H7 (cell line): ENCODE measurements around the gene DYNLRB1. TPM values are rescaled to one million over a fixed set of nuclear protein-coding genes. Genes with fewer than 3 reads are reported as not detected.

Experiments
- DNase-seq: peaks from one replicate; pipeline ENCODE4 v3.0.0; 2012
- H3K27me3 ChIP-seq: 2 replicates; pipeline ENCODE4 v1.6.0; 2011; ENCODE audit warnings: mild to moderate bottlenecking, low read length; ENCODE audit not compliant: control insufficient read depth, insufficient read depth
- H3K36me3 ChIP-seq: replicated peaks from 2 replicates; pipeline ENCODE4 v1.5.1; 2011; ENCODE audit warnings: low read length; ENCODE audit not compliant: control insufficient read depth, insufficient read depth
- H3K4me3 ChIP-seq: 2 replicates; pipeline ENCODE4 v1.5.1; 2011; ENCODE audit warnings: low read depth, mild to moderate bottlenecking, control low read depth, low read length, moderate library complexity; ENCODE audit not compliant: insufficient read depth
- total RNA-seq: library from RNA; depleted of rRNA; stranded (reverse); fragments of >200 nt; shearing (Covaris generic); gene quantifications from 2 replicates; pipeline ENCODE4 v1.2.3, GENCODE V29; 2014

DYNLRB1 gene
- total RNA-seq, 1 experiment from 2014 or later = 193 TPM

DNA sequence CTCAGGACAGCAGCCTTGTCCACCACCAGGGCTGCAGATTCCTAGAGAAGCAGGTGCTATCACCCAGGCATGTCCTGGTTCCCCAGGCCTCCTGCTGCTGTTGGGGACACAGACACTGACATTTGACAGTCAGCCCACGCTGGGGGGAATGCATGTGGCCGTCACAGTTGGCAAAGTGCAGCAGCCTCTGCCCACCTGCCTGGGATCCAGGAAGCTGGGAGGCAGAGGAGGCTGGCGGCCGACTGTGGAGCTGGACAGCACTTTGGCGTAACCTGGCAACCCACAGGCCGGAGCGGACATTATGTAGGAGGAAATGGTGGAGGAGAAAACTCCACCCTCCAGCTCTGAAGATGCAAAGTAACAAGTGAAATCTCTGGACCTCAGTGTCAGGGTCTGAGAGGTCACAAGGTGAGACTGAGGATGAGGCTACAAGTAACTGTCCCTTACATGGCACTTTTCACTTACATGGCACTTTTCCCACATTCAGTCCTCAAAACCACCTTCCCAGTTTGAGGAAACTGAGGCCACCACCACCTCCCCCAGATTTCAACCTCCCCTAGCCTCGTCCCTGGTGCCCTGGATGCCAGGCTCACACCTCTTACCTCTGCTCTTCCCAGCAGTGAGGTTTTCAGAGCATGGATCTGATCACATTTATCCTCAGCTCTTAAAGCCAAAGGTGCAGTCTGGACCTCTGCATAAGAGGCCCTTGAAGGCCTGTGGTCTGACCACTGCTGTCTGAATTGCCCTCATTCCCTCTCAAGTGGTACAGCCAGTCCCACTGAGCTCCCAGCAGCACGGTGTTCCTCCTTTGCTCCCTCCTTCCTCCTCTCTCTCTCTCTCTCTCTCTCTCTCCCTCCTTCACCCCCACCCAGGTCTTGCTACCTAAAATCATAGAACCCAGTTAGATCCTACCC, 51.0 kb downstream of the DYNLRB1 start:
- H3K36me3 ChIP-seq = peaks cover 1% of the 10 kb centered on the region
- no peaks in the 10 kb centered on the region for H3K27me3 ChIP-seq
- no peak for DNase-seq

DNA sequence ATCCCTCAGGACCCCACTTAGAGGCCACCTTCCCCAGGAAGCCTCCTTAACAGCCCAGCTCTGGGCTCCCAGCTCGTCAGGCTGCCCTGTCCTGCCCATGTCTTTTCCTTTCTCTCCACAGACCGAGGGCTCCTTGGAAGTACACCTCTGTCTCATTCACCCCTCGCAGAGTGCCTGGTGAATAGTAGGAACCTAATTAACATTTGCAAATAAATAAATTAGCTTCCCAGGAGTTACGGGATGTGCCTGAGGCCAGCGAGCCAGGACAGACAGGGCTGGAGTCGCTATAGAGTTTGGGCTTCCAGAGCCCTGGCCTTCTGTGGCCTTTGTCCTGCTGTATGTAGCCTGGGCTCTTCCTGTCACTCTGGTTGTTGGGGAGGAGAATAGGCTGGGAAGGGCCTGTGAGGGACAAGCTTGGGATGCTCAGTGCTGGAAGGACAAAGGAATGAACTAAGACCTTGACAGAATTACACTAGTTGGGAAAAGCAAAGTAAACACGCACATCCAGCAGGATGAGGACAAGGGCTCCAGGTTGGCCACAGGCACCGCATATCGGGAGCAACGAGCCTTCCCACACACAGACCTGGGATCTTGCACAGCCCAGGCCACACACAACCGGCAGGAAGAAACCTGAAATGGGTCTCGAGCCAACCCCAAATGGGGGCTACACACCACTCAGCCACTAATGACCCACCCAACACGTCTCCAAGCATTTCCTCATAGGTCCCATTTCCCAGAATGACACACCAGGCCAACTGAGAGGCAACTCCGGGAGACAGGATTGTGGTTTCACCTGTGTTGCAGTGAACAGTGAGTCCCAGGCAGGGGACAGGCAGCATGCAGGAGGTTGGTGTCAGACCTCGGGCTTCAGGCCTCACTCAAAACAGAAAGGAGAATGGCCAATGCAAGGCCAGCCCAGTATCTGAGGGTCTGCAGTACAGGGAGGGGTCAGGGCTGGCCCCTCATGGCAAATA, 52.0 kb downstream of the DYNLRB1 start:
- Histone ChIP-seq H3K36me3 (peaks cover 1% of the 10 kb centered on the region), H3K4me3 (no peak overlapping the region), H3K27me3 (no peaks in the 10 kb centered on the region)
- no peak for DNase-seq

More for the DNA sequence above, 51.0 kb downstream of the DYNLRB1 start:
- no peak overlapping the region for H3K4me3 ChIP-seq

DNA sequence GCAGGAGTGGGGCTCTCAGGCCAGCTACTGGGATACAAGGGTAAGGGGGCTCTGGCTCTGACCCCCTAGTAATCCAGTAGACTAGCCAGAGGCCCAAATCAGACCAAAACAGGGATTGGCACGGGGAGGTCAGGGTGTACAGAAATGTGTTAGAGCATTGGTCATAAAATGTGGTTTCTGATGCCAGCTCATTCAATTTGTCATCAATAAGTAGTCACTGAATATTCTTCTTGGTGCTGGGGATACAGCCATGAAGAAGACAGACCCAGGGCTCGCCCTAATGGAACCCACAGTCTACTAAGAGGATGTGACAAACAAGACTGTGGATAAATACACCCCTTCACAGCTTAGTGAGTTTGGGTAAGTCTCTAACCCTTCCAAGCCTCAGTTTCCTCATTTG, 53.4 kb downstream of the DYNLRB1 start:
- DNase-seq = no peak
- Histone ChIP-seq H3K4me3 (no peak overlapping the region), H3K36me3 (no peaks in the 10 kb centered on the region; the same call in none of the 2 replicates), H3K27me3 (no peaks in the 10 kb centered on the region)

DNA sequence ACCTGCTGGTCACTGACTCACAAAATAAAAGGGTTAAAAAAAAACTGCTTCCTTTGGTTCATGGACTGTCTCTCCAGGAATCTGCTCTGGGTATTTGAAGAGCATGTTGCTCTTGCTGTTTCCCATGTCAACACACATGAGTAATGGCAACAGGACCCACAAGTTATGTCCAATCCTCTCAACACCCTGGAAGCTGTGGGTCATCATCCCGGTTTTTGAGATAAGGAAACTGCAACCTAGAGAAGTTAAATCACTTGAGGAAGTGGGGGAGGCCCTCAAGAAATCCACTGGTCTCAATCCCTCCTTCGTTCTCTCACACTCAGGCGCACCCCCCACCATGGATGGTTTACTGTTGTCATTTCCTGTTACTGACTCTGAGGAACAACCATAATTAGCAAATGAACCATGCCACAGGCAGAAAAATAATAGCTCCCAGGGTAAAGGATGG, 54.7 kb downstream of the DYNLRB1 start:
- no peak for DNase-seq
- no peaks in the 10 kb centered on the region for H3K27me3 ChIP-seq
- peaks cover 2% of the 10 kb centered on the region for H3K36me3 ChIP-seq
- no peak overlapping the region for H3K4me3 ChIP-seq

DNA sequence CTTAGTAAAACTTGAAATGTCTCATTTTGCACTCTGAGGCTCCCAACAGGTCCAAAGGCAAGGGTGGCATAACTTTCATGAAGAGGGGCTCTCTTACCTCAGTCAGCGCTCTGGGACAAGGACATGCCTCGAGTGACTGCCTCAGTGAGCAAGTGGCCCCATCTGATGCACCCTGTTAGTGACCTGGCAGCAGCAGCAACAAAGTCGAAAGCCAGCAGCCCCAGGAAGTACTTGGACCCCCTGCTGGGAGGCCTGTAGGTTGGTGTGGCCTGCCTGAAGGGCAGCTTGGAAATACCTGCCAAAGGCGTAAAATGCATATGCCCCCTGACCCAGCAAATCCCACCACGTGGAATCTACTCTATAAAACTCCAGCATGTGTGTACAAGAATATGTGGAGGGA, 55.5 kb downstream of the DYNLRB1 start:
- H3K27me3 ChIP-seq = no peaks in the 10 kb centered on the region
- peaks cover 2% of the 10 kb centered on the region for H3K36me3 ChIP-seq
- no peak overlapping the region for H3K4me3 ChIP-seq
- no peak for DNase-seq

DNA sequence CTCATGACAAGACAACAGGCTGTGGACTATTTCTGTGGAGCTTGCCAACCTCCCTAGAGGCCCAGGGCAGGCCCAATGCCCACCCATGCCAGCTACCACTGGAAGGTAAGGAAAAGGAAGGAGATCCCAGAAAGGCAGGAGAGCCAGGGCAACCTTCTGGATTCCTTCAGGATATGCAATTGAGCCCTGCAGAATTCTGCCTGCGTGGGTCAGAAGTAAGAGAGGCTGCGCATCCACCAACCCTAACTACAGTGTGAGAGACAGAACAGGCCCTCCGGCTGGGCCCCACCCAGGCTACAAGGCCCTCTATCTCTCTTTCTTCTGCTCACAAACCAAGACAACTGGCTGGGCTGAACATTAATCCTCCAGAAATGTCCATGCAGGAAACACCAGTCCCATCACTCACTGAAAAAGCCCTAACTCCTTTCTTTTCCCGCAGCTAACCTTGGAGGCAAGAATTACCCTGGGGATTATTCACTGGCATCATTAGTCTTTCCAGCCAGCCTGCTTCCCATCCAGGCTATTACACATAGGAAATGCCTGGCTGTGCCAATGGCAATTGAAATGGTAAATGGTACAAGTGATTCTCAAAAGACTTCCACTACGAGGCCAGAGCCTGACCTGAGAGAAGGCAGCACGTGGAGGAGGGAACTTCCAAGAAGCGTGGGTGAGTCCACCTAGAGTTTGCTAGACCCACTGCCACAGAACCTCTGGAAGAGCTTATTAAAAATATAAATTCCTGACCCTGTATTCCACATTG, 57.5 kb downstream of the DYNLRB1 start:
- Histone ChIP-seq H3K36me3 (peaks cover 3% of the 10 kb centered on the region), H3K4me3 (no peak overlapping the region), H3K27me3 (no peaks in the 10 kb centered on the region)
- DNase-seq = no peak

DNA sequence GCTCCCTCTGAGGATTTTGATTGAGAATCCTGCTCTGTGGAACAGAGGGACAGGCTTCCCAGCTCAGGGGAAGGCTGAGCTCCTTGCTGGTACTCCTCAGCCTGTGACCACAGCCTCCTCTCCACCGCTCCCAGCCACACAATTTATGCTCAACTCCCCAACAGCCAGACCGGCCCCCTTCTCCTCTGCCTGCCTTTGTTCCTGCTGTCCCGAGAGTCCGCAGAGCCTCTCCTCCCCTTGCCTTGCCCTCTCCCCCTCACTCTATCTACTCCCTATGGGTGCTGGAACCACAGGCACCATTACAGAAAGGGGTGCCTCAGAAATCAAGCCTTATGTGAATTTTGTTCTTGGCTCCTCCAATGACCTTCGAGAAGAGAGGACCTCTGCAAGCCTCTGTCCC, 58.2 kb downstream of the DYNLRB1 start:
- H3K27me3 ChIP-seq = no peaks in the 10 kb centered on the region
- H3K36me3 ChIP-seq = peaks cover 3% of the 10 kb centered on the region
- H3K4me3 ChIP-seq = no peak overlapping the region
- DNase-seq = no peak

DNA sequence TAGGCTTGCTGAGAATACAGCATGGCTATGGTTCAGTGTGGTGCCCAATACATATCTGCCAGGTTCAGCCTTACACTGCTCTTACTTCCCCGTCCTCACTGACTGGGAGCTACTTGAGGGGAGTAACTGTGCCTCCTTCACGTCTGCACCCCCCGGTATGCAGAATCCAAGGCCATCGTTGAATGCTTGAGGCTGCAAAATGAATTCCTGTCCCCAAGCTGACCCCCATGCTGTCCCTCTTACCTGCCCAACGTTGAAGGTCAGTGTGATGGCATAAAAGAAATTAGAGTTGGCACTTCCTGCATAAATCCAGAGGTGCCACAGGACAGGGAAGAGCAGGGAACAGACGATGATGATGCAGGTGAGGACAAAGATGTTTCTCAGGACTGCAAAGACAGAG, 58.6 kb downstream of the DYNLRB1 start:
- Histone ChIP-seq H3K36me3 (peaks cover 3% of the 10 kb centered on the region), H3K4me3 (no peak overlapping the region), H3K27me3 (no peaks in the 10 kb centered on the region)
- DNase-seq = no peak

DNA sequence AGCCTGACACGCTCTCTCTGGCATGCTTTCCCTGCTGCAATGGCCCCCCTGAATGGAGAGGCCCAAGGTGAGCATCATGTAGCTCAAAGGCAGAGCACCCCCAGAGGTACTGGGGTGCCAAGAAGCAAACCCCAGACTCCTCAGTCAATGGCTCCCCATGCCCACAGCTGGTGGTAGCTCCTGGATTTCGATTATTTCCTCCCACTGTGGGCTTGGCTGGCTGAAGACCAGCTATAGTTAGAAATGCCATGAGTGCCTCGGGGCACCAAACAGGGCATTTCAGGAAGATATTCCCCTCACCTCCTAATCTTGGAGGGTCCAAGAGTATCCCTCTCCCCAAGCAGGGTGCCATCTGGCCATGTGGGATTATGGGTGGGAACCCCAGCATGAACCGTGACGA, 59.0 kb downstream of the DYNLRB1 start:
- H3K27me3 ChIP-seq = no peaks in the 10 kb centered on the region
- no peak for DNase-seq
- no peak overlapping the region for H3K4me3 ChIP-seq

DNA sequence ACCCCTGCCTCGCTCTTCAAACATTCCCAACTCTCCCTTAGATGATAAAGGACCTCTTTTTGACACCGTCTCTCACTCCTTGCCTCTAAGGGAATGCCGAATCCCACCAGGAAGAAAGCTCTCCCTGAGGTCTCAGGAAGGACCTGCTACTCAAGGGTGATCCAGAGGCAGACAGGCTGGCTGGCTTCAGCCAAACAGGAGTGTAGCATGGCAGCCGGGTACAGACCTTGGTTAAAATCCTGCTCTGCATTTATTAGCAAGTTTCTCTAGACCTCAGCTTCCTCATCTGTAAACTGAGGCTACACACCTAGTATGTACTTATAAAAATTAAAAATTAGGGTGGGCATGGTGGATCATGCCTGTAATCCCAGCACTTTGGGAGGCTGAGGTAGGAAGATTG, 59.5 kb downstream of the DYNLRB1 start:
- H3K4me3 ChIP-seq = no peak overlapping the region
- DNase-seq = no peak

More for the DNA sequence above, 59.0 kb downstream of the DYNLRB1 start:
- H3K36me3 ChIP-seq = peaks cover 3% of the 10 kb centered on the region

DNA sequence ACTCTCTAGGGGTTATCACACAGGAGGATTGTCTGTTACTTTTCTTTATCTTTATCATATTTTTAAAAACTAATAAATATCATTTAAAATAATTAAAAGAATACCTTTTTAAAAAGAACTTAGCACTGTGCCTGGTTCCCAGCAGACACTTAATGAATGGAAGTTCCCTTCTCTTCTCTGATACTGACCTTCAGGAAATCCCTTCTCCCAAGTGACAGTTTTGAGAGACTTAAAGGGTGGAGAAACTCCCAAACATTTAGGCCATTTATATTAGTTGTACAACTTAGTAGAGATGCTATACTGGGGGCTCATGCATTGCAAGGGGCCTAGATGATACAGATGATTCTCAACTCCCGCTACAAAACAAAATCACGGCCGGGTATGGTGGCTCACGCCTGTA, 60.8 kb downstream of the DYNLRB1 start:
- no peak for DNase-seq
- H3K4me3 ChIP-seq = no peak overlapping the region
- H3K36me3 ChIP-seq = peaks cover 3% of the 10 kb centered on the region
- no peaks in the 10 kb centered on the region for H3K27me3 ChIP-seq

More for the DNA sequence above, 59.5 kb downstream of the DYNLRB1 start:
- H3K27me3 ChIP-seq = no peaks in the 10 kb centered on the region
- peaks cover 3% of the 10 kb centered on the region for H3K36me3 ChIP-seq

DNA sequence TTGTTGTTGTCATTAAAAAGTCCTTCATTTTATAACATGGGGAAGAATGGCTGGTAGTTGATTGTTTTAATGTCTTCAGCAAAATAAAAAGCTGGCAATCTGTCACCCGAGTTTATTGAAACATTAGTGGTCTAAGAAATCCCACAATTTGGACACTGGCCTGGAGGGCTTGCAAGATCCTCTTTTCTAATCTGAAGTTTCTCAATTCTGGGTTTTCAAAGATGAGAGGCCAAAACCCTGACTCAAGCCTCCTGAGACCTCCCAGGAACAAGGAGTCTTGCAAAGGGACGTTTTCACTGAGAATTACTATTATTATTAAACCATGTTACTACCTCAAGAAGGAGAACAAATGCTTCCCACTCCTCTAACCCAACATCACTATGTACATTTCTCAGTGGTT, 61.8 kb downstream of the DYNLRB1 start:
- no peak for DNase-seq
- peaks cover 6% of the 10 kb centered on the region for H3K36me3 ChIP-seq
- no peaks in the 10 kb centered on the region for H3K27me3 ChIP-seq
- H3K4me3 ChIP-seq = no peak overlapping the region

DNA sequence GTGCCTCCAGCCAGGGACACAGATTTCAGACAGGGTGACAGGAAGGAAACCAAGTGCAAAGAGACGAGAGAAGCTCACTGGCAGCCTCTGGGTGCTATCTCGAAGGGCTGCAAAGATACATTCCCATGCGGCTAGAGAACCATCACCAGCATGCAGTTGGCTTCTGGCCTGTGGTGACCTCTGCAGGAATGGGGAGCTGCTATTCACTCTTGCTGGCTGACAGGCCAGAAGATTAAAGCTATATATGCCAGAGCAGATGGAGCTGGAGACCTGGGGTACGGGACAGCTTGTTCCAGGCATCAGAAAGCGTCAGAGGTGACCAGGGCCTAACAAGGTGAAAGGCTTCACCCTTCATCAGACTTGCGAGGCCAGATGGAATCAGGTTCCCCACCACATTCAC, 62.3 kb downstream of the DYNLRB1 start:
- no peak for DNase-seq
- Histone ChIP-seq H3K27me3 (no peaks in the 10 kb centered on the region), H3K36me3 (peaks cover 7% of the 10 kb centered on the region), H3K4me3 (no peak overlapping the region)
